CD14-positive monocyte (primary cell): ENCODE results near the gene ACTN4. TPM values are rescaled to one million over a fixed set of nuclear protein-coding genes. Genes with fewer than 3 reads are reported as not detected.
"Not testable (repeated sequence)": the region's sequence is repeated elsewhere in the genome, so short reads cannot be mapped to it uniquely, and the experiment has no call there.

Experiments
- DNase-seq, 3 donors: peaks; one replicate each; pipeline ENCODE4 v3.0.0-alpha.2; 2011 to 2022
- H2AFZ ChIP-seq: 2 replicates; pipeline ENCODE4 v1.6.0; 2012; ENCODE audit warnings: mild to moderate bottlenecking, low read depth, low read length, inconsistent platforms; ENCODE audit not compliant: insufficient read depth, poor library complexity, severe bottlenecking
- H3K27ac ChIP-seq, 2 donors: 1 replicate in 1 of 2; 2 replicates in 1 of 2; pipeline ENCODE4 v1.5.1; 2012 to 2013; ENCODE audit warnings: low read length in 2 of 2, control low read depth in 1 of 2, inconsistent platforms in 1 of 2, low read depth in 1 of 2, mild to moderate bottlenecking in 1 of 2
- H3K27me3 ChIP-seq, 2 donors: one replicate each; pipeline versions ENCODE4 v1.6.0 to v1.6.1; 2011 to 2013; ENCODE audit warnings: low read length in 2 of 2; ENCODE audit not compliant: control insufficient read depth in 2 of 2, insufficient read depth in 2 of 2
- H3K36me3 ChIP-seq, 2 donors: replicated peaks in 1 of 2; 1 replicate in 1 of 2; 2 replicates in 1 of 2; pipeline versions ENCODE4 v1.5.1 to v1.6.1; 2012 to 2013; ENCODE audit warnings: low read length in 2 of 2, control low read depth in 1 of 2, inconsistent platforms in 1 of 2, mild to moderate bottlenecking in 1 of 2; ENCODE audit not compliant: insufficient read depth in 2 of 2, control insufficient read depth in 1 of 2
- H3K4me1 ChIP-seq, 2 donors: 1 replicate in 1 of 2; 2 replicates in 1 of 2; pipeline versions ENCODE4 v1.5.1 to v1.6.1; 2012 to 2013; ENCODE audit warnings: low read length in 2 of 2, control low read depth in 1 of 2, inconsistent platforms in 1 of 2, mild to moderate bottlenecking in 1 of 2, moderate library complexity in 1 of 2; ENCODE audit not compliant: insufficient read depth in 2 of 2, control insufficient read depth in 1 of 2
- H3K4me2 ChIP-seq: replicated peaks from 2 replicates; pipeline ENCODE3; 2012; ENCODE audit warnings: low read length, moderate library complexity, mild to moderate bottlenecking; ENCODE audit not compliant: poor library complexity, severe bottlenecking; ENCODE audit errors: extremely low read depth
- H3K4me3 ChIP-seq, 3 experiments: fragments of 200-600 bp in 1 of 3; sonication (generic) in 1 of 3; replicated peaks in 1 of 3; 1 replicate in 2 of 3; 2 replicates in 1 of 3; pipeline ENCODE4 v1.5.1; 2011 to 2013; ENCODE audit warnings: low read length in 3 of 3, mild to moderate bottlenecking in 3 of 3, control low read depth in 2 of 3, low read depth in 2 of 3, inconsistent platforms in 1 of 3, moderate library complexity in 1 of 3
- H3K79me2 ChIP-seq: 2 replicates; pipeline ENCODE4 v1.6.0; 2012; ENCODE audit warnings: mild to moderate bottlenecking, control low read depth, inconsistent platforms, low read length, moderate library complexity; ENCODE audit not compliant: insufficient read depth
- H3K9ac ChIP-seq: 2 replicates; pipeline ENCODE4 v1.6.0; 2017; ENCODE audit warnings: low read length, mild to moderate bottlenecking; ENCODE audit not compliant: insufficient read depth, poor library complexity, severe bottlenecking
- H3K9me3 ChIP-seq, 2 donors: replicated peaks in 1 of 2; 1 replicate in 1 of 2; 2 replicates in 1 of 2; pipeline versions ENCODE4 v1.5.1 to v1.6.1; 2012 to 2013; ENCODE audit warnings: low read length in 2 of 2, control low read depth in 1 of 2; ENCODE audit not compliant: control insufficient read depth in 1 of 2, insufficient read depth in 1 of 2
- H4K20me1 ChIP-seq: 2 replicates; pipeline ENCODE4 v1.6.0; 2012; ENCODE audit warnings: mild to moderate bottlenecking, low read length, control low read depth, moderate library complexity; ENCODE audit not compliant: insufficient read depth
- H3K27ac Mint-ChIP-seq, 7 donors: one replicate each; pipeline ENCODE4 v1.8.0; 2020; ENCODE audit warnings: mild to moderate bottlenecking in 7 of 7, mixed read lengths in 7 of 7, moderate library complexity in 6 of 7, inconsistent platforms in 2 of 7
- H3K27me3 Mint-ChIP-seq, 3 donors: one replicate each; pipeline ENCODE4 v1.8.0; 2021 to 2022; ENCODE audit warnings: low read depth in 3 of 3, mild to moderate bottlenecking in 3 of 3, mixed read lengths in 3 of 3, moderate library complexity in 3 of 3, inconsistent platforms in 1 of 3
- H3K36me3 Mint-ChIP-seq, 2 donors: one replicate each; pipeline ENCODE4 v1.8.0; 2020; ENCODE audit warnings: mixed read lengths in 2 of 2, inconsistent platforms in 1 of 2, mild to moderate bottlenecking in 1 of 2
- H3K4me1 Mint-ChIP-seq: one replicate; pipeline ENCODE4 v1.8.0; 2020; ENCODE audit warnings: mild to moderate bottlenecking, mixed read lengths
- H3K4me3 Mint-ChIP-seq, 2 donors: one replicate each; pipeline ENCODE4 v1.8.0; 2020; ENCODE audit warnings: mild to moderate bottlenecking in 2 of 2, mixed read lengths in 2 of 2, moderate library complexity in 1 of 2
- H3K9me3 Mint-ChIP-seq, 7 donors: one replicate each; pipeline ENCODE4 v1.8.0; 2020 to 2022; ENCODE audit warnings: mixed read lengths in 7 of 7, mild to moderate bottlenecking in 6 of 7, moderate library complexity in 6 of 7, inconsistent platforms in 2 of 7
- WGBS: methylation state at CpG from one replicate; pipeline ENCODE4 v1.1.5; 2013; ENCODE audit warnings: missing lambda C conversion rate; ENCODE audit not compliant: insufficient coverage; 5-methylcytosine and 5-hydroxymethylcytosine counted together
- intact Hi-C, 2 donors: fragments of 100-400 bp; cut with micrococcal nuclease; formaldehyde crosslinking; loops; one replicate each; pipeline versions ENCODE4 v1.15.0 to v1.15.1; 2023
- polyA plus RNA-seq, 3 donors: library from polyadenylated mRNA; depleted of rRNA in 1 of 3; unstranded in 2 of 3; stranded (reverse) in 1 of 3; fragments of 300-500 nt in 2 of 3; fragments of >200 nt in 1 of 3; fragmentation: Illumina TruSeq in 2 of 3; gene quantifications; 1 replicate in 2 of 3; 2 replicates in 1 of 3; pipeline ENCODE4 v1.2.3, GENCODE V29; 2012 to 2021
- TF ChIP-seq, protein P1 (sequence below): fragments of 200-600 bp; IDR thresholded peaks from one replicate; pipeline ENCODE4 v1.8.0; 2022; ENCODE audit warnings: antibody characterized with exemption, mild to moderate bottlenecking

Gene ACTN4
- polyA plus RNA-seq, 3 donors = 8.4 to 177 (median 16.0) TPM

- H2AFZ ChIP-seq, H3K27ac ChIP-seq, H3K9me3 Mint-ChIP-seq, H3K4me3 Mint-ChIP-seq, intact Hi-C loops, H3K36me3 Mint-ChIP-seq, H3K9ac ChIP-seq, H3K4me3 ChIP-seq, H4K20me1 ChIP-seq, H3K4me1 ChIP-seq, H3K27me3 ChIP-seq, DNase-seq, H3K9me3 ChIP-seq, H3K27ac Mint-ChIP-seq, H3K79me2 ChIP-seq, H3K4me1 Mint-ChIP-seq, H3K36me3 ChIP-seq, H3K4me2 ChIP-seq: not testable (repeated sequence)
- peaks cover 8 to 22% (median 18%) of the 10 kb centered on the region in 3 donors for H3K27me3 Mint-ChIP-seq
- WGBS = no CpG with 5 or more reads among the region's 2 CpGs
Measured at GRCh38 chr19:38754196-38754595, 106.7 kb downstream of the ACTN4 start.

DNA sequence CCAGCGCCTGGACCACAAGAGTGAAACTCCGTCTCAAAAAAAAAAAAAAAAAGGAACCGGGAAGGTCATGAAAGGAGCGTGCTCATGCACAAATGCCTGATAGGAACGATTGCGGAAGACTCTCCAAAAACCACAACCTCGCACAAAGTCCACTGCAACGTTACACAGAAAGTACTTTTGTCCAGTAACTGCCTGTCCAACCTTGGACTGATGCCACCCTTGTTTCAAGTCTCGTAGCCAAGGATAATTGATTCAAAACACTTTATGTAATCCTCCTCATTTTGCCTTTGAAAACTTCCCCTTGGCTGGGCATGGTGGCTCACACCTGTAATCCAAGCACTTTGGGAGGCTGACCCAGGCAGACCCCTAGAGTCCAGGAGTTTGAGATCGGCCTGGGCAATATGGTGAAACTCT, 112.1 kb downstream of the ACTN4 start:
- H3K27ac ChIP-seq = no peak overlapping the region
- DNase-seq = peak in 2 of 3 donors; percentile 34 to 43
- peak overlapping the region in 1 of 3 experiments; percentile 36 for H3K4me3 ChIP-seq
- TF ChIP-seq, protein P1, sequence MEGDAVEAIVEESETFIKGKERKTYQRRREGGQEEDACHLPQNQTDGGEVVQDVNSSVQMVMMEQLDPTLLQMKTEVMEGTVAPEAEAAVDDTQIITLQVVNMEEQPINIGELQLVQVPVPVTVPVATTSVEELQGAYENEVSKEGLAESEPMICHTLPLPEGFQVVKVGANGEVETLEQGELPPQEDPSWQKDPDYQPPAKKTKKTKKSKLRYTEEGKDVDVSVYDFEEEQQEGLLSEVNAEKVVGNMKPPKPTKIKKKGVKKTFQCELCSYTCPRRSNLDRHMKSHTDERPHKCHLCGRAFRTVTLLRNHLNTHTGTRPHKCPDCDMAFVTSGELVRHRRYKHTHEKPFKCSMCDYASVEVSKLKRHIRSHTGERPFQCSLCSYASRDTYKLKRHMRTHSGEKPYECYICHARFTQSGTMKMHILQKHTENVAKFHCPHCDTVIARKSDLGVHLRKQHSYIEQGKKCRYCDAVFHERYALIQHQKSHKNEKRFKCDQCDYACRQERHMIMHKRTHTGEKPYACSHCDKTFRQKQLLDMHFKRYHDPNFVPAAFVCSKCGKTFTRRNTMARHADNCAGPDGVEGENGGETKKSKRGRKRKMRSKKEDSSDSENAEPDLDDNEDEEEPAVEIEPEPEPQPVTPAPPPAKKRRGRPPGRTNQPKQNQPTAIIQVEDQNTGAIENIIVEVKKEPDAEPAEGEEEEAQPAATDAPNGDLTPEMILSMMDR = no peak
- Mint-ChIP-seq H3K36me3 (no peaks in the 10 kb centered on the region), H3K4me1 (peaks cover 15% of the 10 kb centered on the region), H3K9me3 (peaks cover 0 to 8% (median 5%) of the 10 kb centered on the region in 7 donors), H3K4me3 (peak overlapping the region; percentile 30 to 41), H3K27ac (peak overlapping the region; percentile 8 to 87 (median 55)), H3K27me3 (peaks cover 3 to 4% (median 4%) of the 10 kb centered on the region in 3 donors)
- no peaks in the 10 kb centered on the region for H3K9me3 ChIP-seq
- intact Hi-C loops = loop anchor here in 1 of 2 donors (10.0 kb wide), 1 partner anchor 135 kb away; the partner anchor contains the start of genes NFKBIB and SIRT2
- peaks cover 0 to 10% of the 10 kb centered on the region in 2 donors for H3K4me1 ChIP-seq
- H4K20me1 ChIP-seq = no peaks in the 10 kb centered on the region
- H3K36me3 ChIP-seq = no peaks in the 10 kb centered on the region
- no peak overlapping the region for H3K9ac ChIP-seq
- WGBS = 16% methylated on average over 7 of the region's 10 CpGs
- peak overlapping the region; percentile 50 for H3K4me2 ChIP-seq
- peak overlapping the region; percentile 41 for H2AFZ ChIP-seq
- no peaks in the 10 kb centered on the region for H3K79me2 ChIP-seq
- H3K27me3 ChIP-seq = no peaks in the 10 kb centered on the region

DNA sequence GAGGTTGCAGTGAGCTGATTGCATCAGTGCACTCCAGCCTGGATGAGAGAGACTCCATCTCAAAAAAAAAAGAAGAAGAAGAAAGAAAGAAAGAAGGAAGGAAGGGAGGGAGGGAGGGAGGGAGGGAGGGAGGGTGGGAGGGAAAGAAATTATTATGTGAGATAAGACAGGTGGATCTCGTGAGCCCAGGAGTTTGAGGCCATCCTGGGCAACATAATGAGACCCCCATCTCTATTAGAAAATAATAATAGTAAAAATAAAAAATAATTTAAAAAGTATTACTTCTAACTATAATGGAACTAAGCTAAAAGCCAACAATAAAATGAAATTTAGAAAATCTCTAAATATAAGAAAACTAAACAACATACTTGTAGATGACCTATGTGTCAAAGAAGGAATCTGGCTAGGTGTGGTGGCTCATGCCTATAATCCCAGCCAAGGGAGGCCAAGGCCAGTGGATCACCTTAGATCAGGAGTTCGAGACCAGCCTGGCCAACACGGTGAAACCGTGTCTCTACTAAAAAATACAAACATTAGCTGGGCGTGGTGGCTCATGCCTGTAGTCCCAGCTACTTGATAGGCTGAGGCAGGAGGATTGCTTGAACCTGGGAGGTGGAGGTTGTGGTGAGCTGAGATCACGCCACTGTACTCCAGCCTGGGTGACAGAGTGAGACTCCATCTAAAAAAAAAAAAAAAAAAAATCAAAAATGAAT, 113.5 kb downstream of the ACTN4 start:
- H3K79me2 ChIP-seq, H3K4me2 ChIP-seq, DNase-seq, H3K36me3 ChIP-seq, H3K27me3 ChIP-seq, H3K9ac ChIP-seq, H3K27me3 Mint-ChIP-seq, H3K9me3 Mint-ChIP-seq, H3K4me3 Mint-ChIP-seq, H3K9me3 ChIP-seq, H2AFZ ChIP-seq, H4K20me1 ChIP-seq, H3K4me3 ChIP-seq, H3K27ac ChIP-seq, H3K36me3 Mint-ChIP-seq, H3K27ac Mint-ChIP-seq: not testable (repeated sequence)
- intact Hi-C loops = loop anchor here in 1 of 2 donors (10.0 kb wide), 1 partner anchor 134 kb away; the partner anchor contains the start of genes NFKBIB and SIRT2
- peaks cover 0 to 10% of the 10 kb centered on the region in 2 donors for H3K4me1 ChIP-seq
- no CpG with 5 or more reads among the region's 6 CpGs for WGBS
- peaks cover 15% of the 10 kb centered on the region for H3K4me1 Mint-ChIP-seq

DNA sequence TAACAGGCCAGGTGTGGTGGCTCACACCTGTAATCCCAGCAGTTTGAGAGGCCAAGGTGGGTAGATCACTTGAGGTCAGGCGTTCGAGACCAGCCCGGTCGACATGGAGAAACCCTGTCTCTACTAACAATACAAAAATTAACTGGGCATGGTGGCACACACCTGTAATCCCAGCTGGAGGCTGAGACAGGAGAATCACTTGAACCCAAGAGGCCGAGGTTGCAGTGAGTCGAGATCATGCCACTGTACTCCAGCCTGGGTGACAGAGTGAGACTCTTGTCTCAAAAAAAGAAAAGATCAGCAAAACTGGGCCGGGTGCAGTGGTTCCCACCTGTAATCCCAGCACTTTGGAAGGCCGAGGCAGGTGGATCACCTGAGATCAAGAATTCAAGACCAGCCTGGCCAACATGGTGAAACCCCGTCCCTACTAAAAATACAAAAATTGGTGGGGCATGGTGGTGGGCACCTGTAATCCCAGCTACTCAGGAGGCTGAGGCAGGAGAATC, 114.5 kb downstream of the ACTN4 start:
- not testable (repeated sequence) for H3K9me3 ChIP-seq, H3K4me3 Mint-ChIP-seq, H4K20me1 ChIP-seq, H3K4me2 ChIP-seq, H3K9ac ChIP-seq, H3K27me3 ChIP-seq, H3K79me2 ChIP-seq, DNase-seq, H3K36me3 ChIP-seq, H3K9me3 Mint-ChIP-seq, H3K27me3 Mint-ChIP-seq, H3K36me3 Mint-ChIP-seq, H2AFZ ChIP-seq, H3K27ac ChIP-seq, H3K4me3 ChIP-seq
- Mint-ChIP-seq H3K4me1 (peaks cover 15% of the 10 kb centered on the region), H3K27ac (peak overlapping the region in 1 of 7 donors; percentile 52)
- peaks cover 0 to 10% of the 10 kb centered on the region in 2 donors for H3K4me1 ChIP-seq
- WGBS = 95% methylated on average over 3 of the region's 9 CpGs
- intact Hi-C loops = loop anchor here in 1 of 2 donors (10.0 kb wide), 1 partner anchor 133 kb away; the partner anchor contains the start of genes NFKBIB and SIRT2
